Spleen (tissue), 11 donors: Measurements from ENCODE around the gene ZMAT3. TPM values are rescaled to one million over a fixed set of nuclear protein-coding genes. Genes with fewer than 3 reads are reported as not detected.

Experiments used
- DNase-seq: peaks from one replicate; pipeline ENCODE4 v3.0.0-alpha.2; 2020
- H3K27ac ChIP-seq, 8 donors: fragments of 200-600 bp; sonication (generic) in 7 of 8; 1 replicate in 4 of 8; 2 replicates in 4 of 8; pipeline versions ENCODE4 v1.5.0 to v1.8.0; 2016 to 2021; ENCODE audit warnings: inconsistent platforms in 4 of 8, mild to moderate bottlenecking in 4 of 8, moderate library complexity in 1 of 8
- H3K27me3 ChIP-seq, 7 donors: fragments of 200-600 bp; sonication (generic) in 6 of 7; replicated peaks in 1 of 7; 1 replicate in 4 of 7; 2 replicates in 3 of 7; pipeline versions ENCODE4 v1.5.0 to v1.8.0; 2016 to 2021; ENCODE audit warnings: inconsistent platforms in 3 of 7, mild to moderate bottlenecking in 1 of 7
- H3K36me3 ChIP-seq, 6 donors: fragments of 200-600 bp; sonication (generic) in 5 of 6; 1 replicate in 4 of 6; 2 replicates in 2 of 6; pipeline versions ENCODE4 v1.5.0 to v1.8.0; 2016 to 2021; ENCODE audit warnings: inconsistent platforms in 2 of 6
- H3K4me1 ChIP-seq, 6 donors: fragments of 200-600 bp; sonication (generic) in 5 of 6; 1 replicate in 3 of 6; 2 replicates in 3 of 6; pipeline versions ENCODE4 v1.5.0 to v1.8.0; 2016 to 2021; ENCODE audit warnings: inconsistent platforms in 3 of 6
- H3K4me3 ChIP-seq, 8 donors: fragments of 200-600 bp; sonication (generic) in 7 of 8; 1 replicate in 4 of 8; 2 replicates in 4 of 8; pipeline versions ENCODE4 v1.5.0 to v1.8.0; 2016 to 2021; ENCODE audit warnings: inconsistent platforms in 4 of 8, mild to moderate bottlenecking in 4 of 8, moderate library complexity in 2 of 8
- H3K9me3 ChIP-seq, 8 donors: fragments of 200-600 bp; sonication (generic) in 7 of 8; 1 replicate in 4 of 8; 2 replicates in 4 of 8; pipeline versions ENCODE4 v1.5.0 to v1.8.0; 2016 to 2021; ENCODE audit warnings: inconsistent platforms in 4 of 8
- POLR2A ChIP-seq, 3 donors: fragments of 450-650 bp; IDR thresholded peaks; one replicate each; pipeline ENCODE4 v1.5.1; 2017; ENCODE audit warnings: antibody characterized with exemption in 3 of 3, mild to moderate bottlenecking in 1 of 3
- POLR2AphosphoS5 ChIP-seq, 3 donors: sonication (generic); formaldehyde crosslinking; IDR thresholded peaks; one replicate each; pipeline ENCODE4 v1.5.1; 2017; ENCODE audit warnings: antibody characterized with exemption in 3 of 3
- WGBS, 5 donors: extraction: QIAGEN DNeasy Blood & Tissue Kit in 3 of 5; methylation state at CpG; one replicate each; pipeline versions ENCODE4 v1.1.5 to v1.1.7; 2013 to 2018; 5-methylcytosine and 5-hydroxymethylcytosine counted together
- intact Hi-C: fragments of 100-400 bp; cut with DNase I; formaldehyde crosslinking; loops from one replicate; pipeline ENCODE4 v1.15.0; 2023; ENCODE audit warnings: low total_unique reads
- polyA plus RNA-seq, 3 donors: library from polyadenylated mRNA; stranded (reverse); fragments of 200-250 nt; gene quantifications; one replicate each; pipeline ENCODE4 v1.2.1, GENCODE V29; 2013
- total RNA-seq, 7 donors: library from RNA; depleted of rRNA in 3 of 7; stranded (reverse); fragments of >200 nt in 3 of 7; fragmentation: NEBNext Ultra II Directional in 4 of 7; extraction: Animal tissue kit (Norgen Biotek cat#: 25700) in 4 of 7; gene quantifications; one replicate each; pipeline versions ENCODE4 v1.1.0 to v1.2.1, GENCODE V29; 2016 to 2021
- TF ChIP-seq, protein P1 (sequence below), 11 experiments: fragments of 200-600 bp in 7 of 11; fragments of 450-650 bp in 4 of 11; sonication (generic) in 4 of 11; IDR thresholded peaks in 8 of 11; conservative IDR thresholded peaks in 3 of 11; 1 replicate in 7 of 11; 2 replicates in 4 of 11; pipeline versions ENCODE4 v1.4.0 to v1.8.0; 2016 to 2021; ENCODE audit warnings: antibody characterized with exemption in 11 of 11, inconsistent platforms in 4 of 11, mild to moderate bottlenecking in 1 of 11
- donor health status: healthy with polysubstance abuse.
- donor health status: DM: no; HTN: no; CAD: no; lungs with moderate emphysema.
- donor health status: DM: no; HTN: no; CAD: no.
- donor health status: Bipolar disorder and iron deficiency.
- donor health status: healthy.
- donor health status: DM: no; HTN: no; CAD: no.
- donor health status: DM: yes; HTN: yes; CAD: no.

The ZMAT3 gene
- total and polyA plus RNA-seq, 10 donors = 2.1 to 29.7 (median 17.1) TPM

DNA sequence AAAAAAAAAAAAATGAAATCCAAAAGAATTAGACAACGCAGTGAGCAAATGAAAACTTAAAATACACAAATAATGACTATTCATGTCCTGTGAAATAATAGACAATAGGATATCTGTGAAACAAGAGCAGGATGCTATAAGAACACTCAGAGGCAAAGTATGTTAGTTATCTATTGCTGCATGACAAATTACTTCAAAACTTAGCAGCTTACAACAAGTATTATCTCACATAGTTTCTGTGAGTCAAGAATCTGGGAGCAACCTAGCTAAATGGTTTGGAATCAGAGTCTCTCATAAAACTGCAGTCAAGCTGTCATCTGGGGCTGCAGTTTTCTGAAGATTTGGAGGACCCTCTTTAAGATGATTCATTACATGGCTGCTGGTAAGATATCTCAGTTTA is 36.5 kb upstream of the ZMAT3 start:
- Histone ChIP-seq H3K36me3 (no peaks in the 10 kb centered on the region), H3K27me3 (no peaks in the 10 kb centered on the region), H3K4me3 (no peak overlapping the region), H3K9me3 (peaks cover 0 to 7% (median 1%) of the 10 kb centered on the region in 8 donors), H3K4me1 (no peaks in the 10 kb centered on the region), H3K27ac (no peak overlapping the region)
- no peak for DNase-seq
- intact Hi-C loops = no loop called here
- 71 to 80% (median 79%) methylated on average over 1 of the region's 1 CpG for WGBS, 5 donors
- no peak for TF ChIP-seq POLR2A (IDR thresholded peaks at IDR 0.05)
- no peak for TF ChIP-seq POLR2AphosphoS5 (IDR thresholded peaks at IDR 0.05)
- TF ChIP-seq, protein P1, sequence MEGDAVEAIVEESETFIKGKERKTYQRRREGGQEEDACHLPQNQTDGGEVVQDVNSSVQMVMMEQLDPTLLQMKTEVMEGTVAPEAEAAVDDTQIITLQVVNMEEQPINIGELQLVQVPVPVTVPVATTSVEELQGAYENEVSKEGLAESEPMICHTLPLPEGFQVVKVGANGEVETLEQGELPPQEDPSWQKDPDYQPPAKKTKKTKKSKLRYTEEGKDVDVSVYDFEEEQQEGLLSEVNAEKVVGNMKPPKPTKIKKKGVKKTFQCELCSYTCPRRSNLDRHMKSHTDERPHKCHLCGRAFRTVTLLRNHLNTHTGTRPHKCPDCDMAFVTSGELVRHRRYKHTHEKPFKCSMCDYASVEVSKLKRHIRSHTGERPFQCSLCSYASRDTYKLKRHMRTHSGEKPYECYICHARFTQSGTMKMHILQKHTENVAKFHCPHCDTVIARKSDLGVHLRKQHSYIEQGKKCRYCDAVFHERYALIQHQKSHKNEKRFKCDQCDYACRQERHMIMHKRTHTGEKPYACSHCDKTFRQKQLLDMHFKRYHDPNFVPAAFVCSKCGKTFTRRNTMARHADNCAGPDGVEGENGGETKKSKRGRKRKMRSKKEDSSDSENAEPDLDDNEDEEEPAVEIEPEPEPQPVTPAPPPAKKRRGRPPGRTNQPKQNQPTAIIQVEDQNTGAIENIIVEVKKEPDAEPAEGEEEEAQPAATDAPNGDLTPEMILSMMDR (IDR thresholded peaks at IDR 0.05 in 8 of 11, conservative IDR thresholded peaks at IDR 0.05 in 3 of 11) = no peak

- Histone ChIP-seq H3K27me3 (no peaks in the 10 kb centered on the region), H3K27ac (no peak overlapping the region), H3K36me3 (no peaks in the 10 kb centered on the region), H3K4me3 (no peak overlapping the region), H3K4me1 (no peaks in the 10 kb centered on the region), H3K9me3 (peaks cover 0 to 6% (median 1%) of the 10 kb centered on the region in 8 donors)
- no peak for TF ChIP-seq POLR2A (IDR thresholded peaks at IDR 0.05)
- no peak for TF ChIP-seq POLR2AphosphoS5 (IDR thresholded peaks at IDR 0.05)
- TF ChIP-seq, protein P1 (IDR thresholded peaks at IDR 0.05 in 8 of 11, conservative IDR thresholded peaks at IDR 0.05 in 3 of 11) = no peak
- no peak for DNase-seq
- intact Hi-C loops = no loop called here
- 89 to 94% (median 93%) methylated on average over 3 of the region's 3 CpGs for WGBS, 5 donors
Measured at GRCh38 chr3:179107617-179108016, 36.0 kb upstream of the ZMAT3 start.

DNA sequence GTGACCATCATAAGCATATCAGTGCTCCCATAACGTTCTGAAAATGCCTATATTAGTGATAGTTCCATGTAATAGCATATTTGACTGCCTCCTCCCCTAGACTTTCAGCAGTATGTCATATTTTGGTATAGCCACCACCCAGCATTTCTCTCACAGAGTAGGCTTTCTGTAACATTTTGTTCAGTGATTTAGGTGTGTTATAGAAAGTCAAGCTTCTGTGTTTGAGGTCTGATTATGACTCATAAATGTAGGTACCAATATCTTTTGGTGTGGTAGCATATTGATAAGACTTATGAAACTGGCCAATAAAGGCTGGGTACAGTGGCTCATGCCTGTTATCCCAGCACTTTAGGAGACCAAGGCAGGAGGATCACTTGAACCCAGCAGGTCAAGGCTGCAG is 34.3 kb upstream of the ZMAT3 start:
- TF ChIP-seq POLR2AphosphoS5 (IDR thresholded peaks at IDR 0.05) (no peak), POLR2A (IDR thresholded peaks at IDR 0.05) (no peak)
- TF ChIP-seq, protein P1 (IDR thresholded peaks at IDR 0.05 in 8 of 11, conservative IDR thresholded peaks at IDR 0.05 in 3 of 11) = no peak
- WGBS, 5 donors = 25 to 41% (median 32%) methylated on average over 1 of the region's 1 CpG
- intact Hi-C loops = no loop called here
- DNase-seq = no peak
- no peaks in the 10 kb centered on the region for H3K4me1 ChIP-seq
- H3K9me3 ChIP-seq = peaks cover 0 to 3% (median 0%) of the 10 kb centered on the region in 8 donors
- no peak overlapping the region for H3K27ac ChIP-seq
- H3K27me3 ChIP-seq = no peaks in the 10 kb centered on the region
- H3K36me3 ChIP-seq = no peaks in the 10 kb centered on the region
- H3K4me3 ChIP-seq = no peak overlapping the region

DNA sequence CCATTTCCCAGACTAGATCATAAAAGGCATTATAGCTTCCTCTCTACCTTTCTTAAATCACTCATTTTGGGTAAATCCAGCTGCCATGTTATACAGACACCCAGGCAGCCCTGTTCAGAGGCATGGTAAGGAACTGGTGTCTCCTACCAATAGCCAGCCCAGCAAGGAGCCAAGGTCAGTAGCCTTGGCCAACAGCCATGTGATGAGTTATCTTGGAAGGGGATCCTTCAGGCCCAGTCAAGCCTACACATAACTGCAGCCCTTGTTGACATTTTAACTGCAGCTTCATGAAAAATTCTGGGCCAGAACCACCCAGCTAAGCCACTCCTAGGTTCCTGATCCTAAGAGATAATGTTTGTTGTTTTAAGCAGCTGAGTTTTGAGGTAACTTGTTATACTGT is 29.0 kb upstream of the ZMAT3 start:
- no peaks in the 10 kb centered on the region for H3K27me3 ChIP-seq
- no peaks in the 10 kb centered on the region for H3K9me3 ChIP-seq
- H3K27ac ChIP-seq = no peak overlapping the region
- no peak overlapping the region for H3K4me3 ChIP-seq
- DNase-seq = no peak
- intact Hi-C loops = no loop called here
- H3K36me3 ChIP-seq = no peaks in the 10 kb centered on the region
- TF ChIP-seq POLR2AphosphoS5 (IDR thresholded peaks at IDR 0.05) (no peak), POLR2A (IDR thresholded peaks at IDR 0.05) (no peak)
- TF ChIP-seq, protein P1 (IDR thresholded peaks at IDR 0.05 in 8 of 11, conservative IDR thresholded peaks at IDR 0.05 in 3 of 11) = no peak
- H3K4me1 ChIP-seq = no peaks in the 10 kb centered on the region
